ENCODE data around the gene UBA3. TPM values are rescaled to one million over a fixed set of nuclear protein-coding genes. Genes with fewer than 3 reads are reported as not detected.

UBA3 gene
- total and polyA plus RNA-seq, 10 of the 15 experiments (the other 5 are each of a cell fraction or from before 2014, with no cell fraction given): 72.9 to 131 (median 102) TPM

GRCh38 chr3:69126999-69127398 is 46.8 kb upstream of the UBA3 start (continued):
- TF ChIP-seq, protein P1, sequence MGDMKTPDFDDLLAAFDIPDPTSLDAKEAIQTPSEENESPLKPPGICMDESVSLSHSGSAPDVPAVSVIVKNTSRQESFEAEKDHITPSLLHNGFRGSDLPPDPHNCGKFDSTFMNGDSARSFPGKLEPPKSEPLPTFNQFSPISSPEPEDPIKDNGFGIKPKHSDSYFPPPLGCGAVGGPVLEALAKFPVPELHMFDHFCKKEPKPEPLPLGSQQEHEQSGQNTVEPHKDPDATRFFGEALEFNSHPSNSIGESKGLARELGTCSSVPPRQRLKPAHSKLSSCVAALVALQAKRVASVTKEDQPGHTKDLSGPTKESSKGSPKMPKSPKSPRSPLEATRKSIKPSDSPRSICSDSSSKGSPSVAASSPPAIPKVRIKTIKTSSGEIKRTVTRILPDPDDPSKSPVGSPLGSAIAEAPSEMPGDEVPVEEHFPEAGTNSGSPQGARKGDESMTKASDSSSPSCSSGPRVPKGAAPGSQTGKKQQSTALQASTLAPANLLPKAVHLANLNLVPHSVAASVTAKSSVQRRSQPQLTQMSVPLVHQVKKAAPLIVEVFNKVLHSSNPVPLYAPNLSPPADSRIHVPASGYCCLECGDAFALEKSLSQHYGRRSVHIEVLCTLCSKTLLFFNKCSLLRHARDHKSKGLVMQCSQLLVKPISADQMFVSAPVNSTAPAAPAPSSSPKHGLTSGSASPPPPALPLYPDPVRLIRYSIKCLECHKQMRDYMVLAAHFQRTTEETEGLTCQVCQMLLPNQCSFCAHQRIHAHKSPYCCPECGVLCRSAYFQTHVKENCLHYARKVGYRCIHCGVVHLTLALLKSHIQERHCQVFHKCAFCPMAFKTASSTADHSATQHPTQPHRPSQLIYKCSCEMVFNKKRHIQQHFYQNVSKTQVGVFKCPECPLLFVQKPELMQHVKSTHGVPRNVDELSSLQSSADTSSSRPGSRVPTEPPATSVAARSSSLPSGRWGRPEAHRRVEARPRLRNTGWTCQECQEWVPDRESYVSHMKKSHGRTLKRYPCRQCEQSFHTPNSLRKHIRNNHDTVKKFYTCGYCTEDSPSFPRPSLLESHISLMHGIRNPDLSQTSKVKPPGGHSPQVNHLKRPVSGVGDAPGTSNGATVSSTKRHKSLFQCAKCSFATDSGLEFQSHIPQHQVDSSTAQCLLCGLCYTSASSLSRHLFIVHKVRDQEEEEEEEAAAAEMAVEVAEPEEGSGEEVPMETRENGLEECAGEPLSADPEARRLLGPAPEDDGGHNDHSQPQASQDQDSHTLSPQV (IDR thresholded peaks at IDR 0.05): no peak
- TF ChIP-seq CHD1 (IDR thresholded peaks at IDR 0.05; ENCODE audit: low read depth, low read length) (no peak), RCOR1 (conservative IDR thresholded peaks at IDR 0.05; ENCODE audit: low read depth, low read length) (no peak), GABPA (IDR thresholded peaks at IDR 0.05; ENCODE audit: low read depth) (no peak)
- TF ChIP-seq, protein P2, sequence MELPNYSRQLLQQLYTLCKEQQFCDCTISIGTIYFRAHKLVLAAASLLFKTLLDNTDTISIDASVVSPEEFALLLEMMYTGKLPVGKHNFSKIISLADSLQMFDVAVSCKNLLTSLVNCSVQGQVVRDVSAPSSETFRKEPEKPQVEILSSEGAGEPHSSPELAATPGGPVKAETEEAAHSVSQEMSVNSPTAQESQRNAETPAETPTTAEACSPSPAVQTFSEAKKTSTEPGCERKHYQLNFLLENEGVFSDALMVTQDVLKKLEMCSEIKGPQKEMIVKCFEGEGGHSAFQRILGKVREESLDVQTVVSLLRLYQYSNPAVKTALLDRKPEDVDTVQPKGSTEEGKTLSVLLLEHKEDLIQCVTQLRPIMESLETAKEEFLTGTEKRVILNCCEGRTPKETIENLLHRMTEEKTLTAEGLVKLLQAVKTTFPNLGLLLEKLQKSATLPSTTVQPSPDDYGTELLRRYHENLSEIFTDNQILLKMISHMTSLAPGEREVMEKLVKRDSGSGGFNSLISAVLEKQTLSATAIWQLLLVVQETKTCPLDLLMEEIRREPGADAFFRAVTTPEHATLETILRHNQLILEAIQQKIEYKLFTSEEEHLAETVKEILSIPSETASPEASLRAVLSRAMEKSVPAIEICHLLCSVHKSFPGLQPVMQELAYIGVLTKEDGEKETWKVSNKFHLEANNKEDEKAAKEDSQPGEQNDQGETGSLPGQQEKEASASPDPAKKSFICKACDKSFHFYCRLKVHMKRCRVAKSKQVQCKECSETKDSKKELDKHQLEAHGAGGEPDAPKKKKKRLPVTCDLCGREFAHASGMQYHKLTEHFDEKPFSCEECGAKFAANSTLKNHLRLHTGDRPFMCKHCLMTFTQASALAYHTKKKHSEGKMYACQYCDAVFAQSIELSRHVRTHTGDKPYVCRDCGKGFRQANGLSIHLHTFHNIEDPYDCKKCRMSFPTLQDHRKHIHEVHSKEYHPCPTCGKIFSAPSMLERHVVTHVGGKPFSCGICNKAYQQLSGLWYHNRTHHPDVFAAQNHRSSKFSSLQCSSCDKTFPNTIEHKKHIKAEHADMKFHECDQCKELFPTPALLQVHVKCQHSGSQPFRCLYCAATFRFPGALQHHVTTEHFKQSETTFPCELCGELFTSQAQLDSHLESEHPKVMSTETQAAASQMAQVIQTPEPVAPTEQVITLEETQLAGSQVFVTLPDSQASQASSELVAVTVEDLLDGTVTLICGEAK (IDR thresholded peaks at IDR 0.05; ENCODE audit: borderline replicate concordance): no peak
